Stomach (tissue), 4 donors: ENCODE measurements around the gene NDC80.

ENCODE experiments used
- EP300 ChIP-seq: sonication (generic); formaldehyde crosslinking; IDR thresholded peaks from one replicate; pipeline ENCODE4 v1.6.1; 2017; ENCODE audit warnings: antibody characterized with exemption
- POLR2A ChIP-seq, 4 donors: fragments of 450-650 bp; IDR thresholded peaks; one replicate each; pipeline ENCODE4 v1.6.1; 2016; ENCODE audit warnings: antibody characterized with exemption in 4 of 4, control low read depth in 2 of 4, mild to moderate bottlenecking in 1 of 4, moderate library complexity in 1 of 4
- POLR2AphosphoS5 ChIP-seq, 3 donors: sonication (generic); formaldehyde crosslinking; IDR thresholded peaks; one replicate each; pipeline ENCODE4 v1.6.1; 2016; ENCODE audit warnings: antibody characterized with exemption in 3 of 3
- TF ChIP-seq, protein P1 (sequence below), 7 experiments: fragments of 450-650 bp in 4 of 7; fragments of 200-600 bp in 3 of 7; sonication (generic) in 3 of 7; IDR thresholded peaks; one replicate each; pipeline ENCODE4 v1.5.1; 2016 to 2019; ENCODE audit warnings: antibody characterized with exemption in 7 of 7, control low read depth in 2 of 7, mild to moderate bottlenecking in 1 of 7

- TF ChIP-seq, protein P1, sequence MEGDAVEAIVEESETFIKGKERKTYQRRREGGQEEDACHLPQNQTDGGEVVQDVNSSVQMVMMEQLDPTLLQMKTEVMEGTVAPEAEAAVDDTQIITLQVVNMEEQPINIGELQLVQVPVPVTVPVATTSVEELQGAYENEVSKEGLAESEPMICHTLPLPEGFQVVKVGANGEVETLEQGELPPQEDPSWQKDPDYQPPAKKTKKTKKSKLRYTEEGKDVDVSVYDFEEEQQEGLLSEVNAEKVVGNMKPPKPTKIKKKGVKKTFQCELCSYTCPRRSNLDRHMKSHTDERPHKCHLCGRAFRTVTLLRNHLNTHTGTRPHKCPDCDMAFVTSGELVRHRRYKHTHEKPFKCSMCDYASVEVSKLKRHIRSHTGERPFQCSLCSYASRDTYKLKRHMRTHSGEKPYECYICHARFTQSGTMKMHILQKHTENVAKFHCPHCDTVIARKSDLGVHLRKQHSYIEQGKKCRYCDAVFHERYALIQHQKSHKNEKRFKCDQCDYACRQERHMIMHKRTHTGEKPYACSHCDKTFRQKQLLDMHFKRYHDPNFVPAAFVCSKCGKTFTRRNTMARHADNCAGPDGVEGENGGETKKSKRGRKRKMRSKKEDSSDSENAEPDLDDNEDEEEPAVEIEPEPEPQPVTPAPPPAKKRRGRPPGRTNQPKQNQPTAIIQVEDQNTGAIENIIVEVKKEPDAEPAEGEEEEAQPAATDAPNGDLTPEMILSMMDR (IDR thresholded peaks at IDR 0.05) = no peak
- no peak for TF ChIP-seq POLR2A (IDR thresholded peaks at IDR 0.05)
- TF ChIP-seq EP300 = no peak
- TF ChIP-seq POLR2AphosphoS5 (IDR thresholded peaks at IDR 0.05) = no peak
These were observed 13.8 kb upstream of the NDC80 start for GRCh38 chr18:2557536-2557935.
